GM18508 (cell line): ENCODE results near the gene PIGB.
"Not testable (repeated sequence)": the region's sequence is repeated elsewhere in the genome, so short reads cannot be mapped to it uniquely, and the experiment has no call there.

Experiments
- ATAC-seq: cut with Tn5 transposase; IDR thresholded peaks from one replicate; pipeline ENCODE4 v1.9.1; 2021; ENCODE audit warnings: moderate number of reproducible peaks; ENCODE audit not compliant: insufficient read depth, unreplicated experiment

Gene PIGB

GRCh38 chr15:55290528-55291057, 28.4 kb upstream of the PIGB start:
- ATAC-seq = peak; percentile 65

DNA sequence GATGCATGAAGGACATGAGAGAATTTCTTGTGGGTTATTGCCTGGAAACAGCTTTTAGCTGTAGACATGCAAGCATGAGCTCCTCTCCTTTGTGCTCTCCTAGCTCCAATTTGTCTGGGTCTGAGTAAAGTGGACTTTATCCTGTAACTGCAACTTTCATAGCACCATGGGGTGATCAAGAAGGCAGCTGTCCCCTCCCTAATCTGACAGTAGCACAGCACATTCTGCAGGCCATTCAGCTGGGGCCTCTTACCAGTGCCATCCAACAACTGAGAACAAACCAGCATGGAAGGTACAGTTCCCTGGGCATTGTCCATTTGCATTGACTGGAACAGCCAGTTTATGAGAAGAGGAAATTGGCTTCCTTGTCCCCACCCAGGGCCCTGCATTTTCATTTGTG, 21.7 kb upstream of the PIGB start:
- ATAC-seq = no peak

DNA sequence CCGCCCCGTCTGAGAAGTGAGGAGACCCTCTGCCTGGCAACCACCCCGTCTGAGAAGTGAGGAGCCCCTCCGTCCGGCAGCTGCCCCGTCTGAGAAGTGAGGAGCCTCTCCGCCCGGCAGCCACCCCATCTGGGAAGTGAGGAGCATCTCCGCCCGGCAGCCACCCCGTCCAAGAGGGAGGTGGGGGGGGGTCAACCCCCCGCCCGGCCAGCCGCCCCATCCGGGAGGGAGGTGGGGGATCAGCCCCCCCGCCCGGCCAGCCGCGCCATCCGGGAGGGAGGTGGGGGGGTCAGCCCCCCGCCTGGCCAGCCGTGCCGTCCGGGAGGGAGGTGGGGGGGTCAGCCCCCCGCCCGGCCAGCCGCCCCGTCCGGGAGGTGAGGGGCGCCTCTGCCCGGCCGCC, 16.2 kb upstream of the PIGB start:
- not testable (repeated sequence) for ATAC-seq

GRCh38 chr15:55319537-55320237, 665 bp downstream of the PIGB start:
- no peak for ATAC-seq

DNA sequence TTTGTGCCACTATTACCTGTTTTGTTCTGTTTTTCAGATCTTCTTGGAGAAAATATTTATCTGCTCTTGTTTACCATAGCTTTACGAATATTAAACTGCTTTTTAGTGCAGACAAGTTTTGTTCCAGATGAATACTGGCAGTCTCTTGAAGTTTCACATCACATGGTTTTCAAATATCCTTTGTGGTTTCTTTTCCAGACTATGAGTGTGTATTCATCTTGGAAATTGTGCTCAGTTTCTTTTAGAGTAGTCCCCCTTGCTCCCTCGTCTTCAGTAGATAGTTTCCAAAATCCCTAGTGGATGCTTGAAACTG, 1.2 kb downstream of the PIGB start:
- no peak for ATAC-seq

- ATAC-seq = no peak
Observed at GRCh38 chr15:55320963-55321362, 1.9 kb downstream of the PIGB start.

- no peak for ATAC-seq
Observed at GRCh38 chr15:55322467-55322866, 3.4 kb downstream of the PIGB start.

DNA sequence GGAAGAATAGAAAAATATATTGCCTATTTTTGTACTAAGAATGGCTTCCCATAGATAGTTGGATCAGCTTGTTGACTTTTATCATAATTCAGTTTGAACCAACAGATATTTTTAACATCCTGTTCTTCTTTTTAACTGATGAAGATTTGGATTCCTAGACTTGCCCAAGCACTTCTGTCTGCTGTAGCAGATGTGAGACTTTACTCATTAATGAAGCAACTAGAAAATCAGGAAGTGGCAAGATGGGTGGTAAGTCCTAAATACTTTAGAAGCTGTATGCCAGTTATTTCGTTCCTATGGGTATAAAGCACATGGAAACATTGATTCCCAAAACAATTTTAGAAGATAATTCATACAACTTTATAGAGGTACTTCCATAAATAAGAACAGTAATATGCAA, 8.4 kb downstream of the PIGB start:
- ATAC-seq = no peak

GRCh38 chr15:55334371-55334770, 15.3 kb downstream of the PIGB start:
- ATAC-seq = no peak

DNA sequence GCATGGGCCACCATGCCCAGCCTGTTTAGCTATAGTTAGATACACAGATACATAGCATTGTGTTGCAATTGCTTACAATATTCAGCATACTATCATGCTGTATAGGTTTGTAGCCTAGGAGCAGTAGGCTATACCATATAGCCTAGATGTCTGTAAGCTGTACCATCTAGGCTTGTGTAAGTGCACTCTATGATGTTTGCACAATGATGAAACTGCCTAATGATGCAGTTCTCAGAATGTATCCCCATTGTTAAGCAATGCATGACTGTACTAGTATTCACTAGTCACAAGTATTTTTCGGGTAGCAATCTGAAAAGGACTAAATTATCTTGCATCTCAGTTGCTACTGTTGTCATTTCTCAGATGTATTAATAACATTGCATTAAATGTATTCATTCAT, 16.0 kb downstream of the PIGB start:
- ATAC-seq = no peak

DNA sequence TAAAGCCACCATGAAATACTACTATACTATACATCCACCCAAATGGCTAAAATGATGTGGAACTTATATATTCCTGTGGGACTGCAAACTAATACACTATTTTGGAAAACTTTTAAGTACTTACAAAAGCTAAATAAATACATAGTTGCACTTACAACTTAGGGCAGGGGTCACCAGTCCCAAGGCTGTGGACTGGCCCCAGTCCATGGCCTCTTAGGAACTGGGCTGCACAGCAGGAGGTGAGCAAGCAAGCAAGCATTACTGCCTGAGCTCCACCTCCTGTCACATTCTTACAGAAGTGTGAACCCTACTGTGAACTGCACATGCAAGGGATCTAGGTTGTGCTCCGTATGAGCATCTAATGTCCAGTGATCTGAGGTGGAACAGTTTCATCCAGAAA, 18.1 kb downstream of the PIGB start:
- no peak for ATAC-seq

DNA sequence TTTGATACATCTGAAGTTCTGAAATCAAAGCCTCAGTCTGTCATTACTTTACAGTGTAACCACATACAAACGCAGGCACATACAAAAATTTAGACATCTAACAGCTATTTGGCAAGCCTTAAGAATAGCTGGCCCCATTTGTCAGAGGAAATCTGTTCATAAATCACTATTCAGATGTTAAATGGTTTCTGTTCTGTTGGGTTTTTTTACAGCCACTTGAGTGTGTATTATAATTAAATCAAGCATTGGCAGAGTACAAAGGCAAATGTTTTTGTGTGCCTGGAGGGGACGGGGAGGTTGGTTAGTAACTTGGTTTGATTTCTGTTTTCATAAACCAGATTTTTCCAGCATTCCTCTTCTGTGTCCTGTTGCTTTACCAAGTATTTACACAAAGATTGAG, 24.1 kb downstream of the PIGB start:
- ATAC-seq = no peak

- no peak for ATAC-seq
Observed at GRCh38 chr15:55344206-55344605, 25.2 kb downstream of the PIGB start.

GRCh38 chr15:55348281-55348778, 29.3 kb downstream of the PIGB start:
- ATAC-seq = no peak

DNA sequence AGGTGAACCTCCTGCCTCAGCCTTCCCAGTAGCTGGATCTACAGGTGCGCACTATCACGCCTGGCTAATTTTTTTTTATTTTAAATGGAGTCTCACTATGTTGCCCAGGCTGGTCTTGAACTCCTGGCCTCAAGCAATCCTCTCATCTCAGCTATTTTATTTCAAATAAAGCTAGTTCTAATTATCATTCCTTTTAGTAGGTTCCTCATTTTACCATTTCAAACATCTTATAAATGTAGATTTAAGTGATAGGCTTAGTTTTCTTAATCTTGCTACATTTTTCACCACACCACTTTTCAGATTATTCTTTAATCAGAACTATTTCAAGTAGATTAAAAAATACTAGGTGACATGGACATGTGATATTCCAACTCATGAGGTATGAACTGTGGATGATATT, 30.3 kb downstream of the PIGB start:
- ATAC-seq = no peak

- ATAC-seq = no peak
Observed at GRCh38 chr15:55353025-55353424, 34.0 kb downstream of the PIGB start.

DNA sequence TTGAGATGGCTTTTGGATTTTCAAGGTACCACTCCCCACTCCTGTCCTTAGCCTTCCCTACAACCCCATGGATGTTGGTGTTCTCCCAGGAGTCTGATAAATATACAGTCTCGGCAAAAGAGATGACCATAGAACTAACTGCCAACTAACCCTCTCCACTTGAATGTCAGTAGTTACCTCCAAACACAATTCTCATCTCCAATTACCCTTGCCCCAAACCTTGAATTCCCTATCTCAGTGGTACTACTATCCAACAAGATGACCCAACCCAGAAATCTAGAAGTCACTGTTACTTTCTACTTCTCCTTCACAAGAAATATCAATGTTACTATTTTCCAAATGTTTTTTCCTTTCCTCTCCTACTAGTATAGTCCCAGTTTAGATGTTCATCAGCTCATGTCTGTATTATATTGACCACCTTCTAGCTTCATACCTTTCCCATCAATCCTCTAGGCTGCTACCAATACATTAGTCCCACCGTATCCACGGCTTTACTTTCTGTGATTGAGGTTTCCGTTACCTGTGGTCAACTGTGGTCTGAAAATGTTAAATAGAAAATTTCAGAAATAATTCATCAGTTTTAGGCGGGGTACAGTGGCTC, 38.1 kb downstream of the PIGB start:
- no peak for ATAC-seq

DNA sequence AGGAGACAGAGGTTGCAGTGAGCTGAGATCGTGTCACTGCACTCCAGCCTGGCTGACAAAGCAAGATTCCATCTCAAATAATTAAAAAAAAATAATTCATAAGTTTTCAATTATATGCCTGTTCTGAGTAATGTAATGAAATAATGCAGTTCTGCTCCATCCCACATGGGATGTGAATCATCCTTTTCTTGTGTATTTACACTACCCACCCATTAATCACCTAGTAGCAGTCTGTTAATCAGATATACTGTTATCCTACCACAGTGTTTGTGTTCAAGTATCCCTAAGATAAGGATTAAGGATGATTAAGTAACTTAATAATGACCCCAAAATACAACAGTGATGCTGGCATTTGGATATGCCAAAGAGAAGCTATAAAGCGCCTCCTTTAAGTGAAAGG, 38.8 kb downstream of the PIGB start:
- ATAC-seq = no peak

- ATAC-seq = no peak
Observed at GRCh38 chr15:55358471-55358870, 39.4 kb downstream of the PIGB start.

GRCh38 chr15:55360256-55360655, 41.2 kb downstream of the PIGB start:
- no peak for ATAC-seq

DNA sequence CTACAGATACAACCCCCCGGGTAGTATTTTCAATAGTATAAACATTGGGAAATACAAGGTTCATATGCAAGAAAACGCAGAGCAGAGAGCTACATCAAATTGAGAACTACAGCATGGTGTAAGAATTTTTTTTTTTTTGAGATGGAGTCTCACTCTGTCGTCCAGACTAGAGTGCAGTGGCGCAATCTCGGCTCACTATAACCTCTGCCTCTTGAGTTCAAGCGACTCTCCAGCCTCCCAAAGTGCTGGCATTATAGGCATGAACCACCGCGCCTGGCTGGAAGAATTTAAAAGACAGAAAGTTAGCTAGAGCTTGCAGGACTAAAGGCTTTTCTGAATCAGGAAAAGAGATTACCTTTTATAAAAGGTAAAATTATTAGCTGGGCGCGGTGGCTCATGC, 42.0 kb downstream of the PIGB start:
- no peak for ATAC-seq

DNA sequence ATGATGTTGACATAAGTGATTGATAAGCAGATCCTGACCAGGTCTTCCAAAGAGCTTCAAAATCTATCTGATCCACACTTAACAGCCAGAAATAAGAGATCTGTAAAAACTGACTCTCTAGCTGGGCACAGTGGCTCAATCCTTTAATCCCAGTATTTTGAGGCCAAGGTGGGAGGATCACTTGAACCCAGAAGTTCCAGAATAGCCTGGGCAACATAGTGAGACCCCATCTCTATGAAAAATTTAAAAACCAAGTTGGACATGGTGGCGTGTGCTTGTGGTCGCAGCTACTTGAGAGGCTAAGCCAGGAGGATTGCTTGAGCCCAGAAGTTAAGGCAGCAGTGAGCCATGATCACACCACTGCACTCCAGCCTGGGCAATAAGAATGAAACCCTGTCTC, 43.6 kb downstream of the PIGB start:
- ATAC-seq = no peak
